Mesendoderm (in vitro differentiated cells): Measurements from ENCODE around the gene RDM1.

Source experiments
- DNase-seq: peaks from one replicate; pipeline ENCODE4 v3.0.0; 2013
- H2AK5ac ChIP-seq: 2 replicates; pipeline ENCODE4 v1.6.1; 2013; ENCODE audit warnings: low read length, inconsistent platforms
- H2BK120ac ChIP-seq: 2 replicates; pipeline ENCODE4 v1.6.1; 2013; ENCODE audit warnings: low read depth, mild to moderate bottlenecking, low read length, moderate library complexity, mixed read lengths
- H2BK15ac ChIP-seq: replicated peaks from 2 replicates; pipeline ENCODE4 v1.6.1; 2013; ENCODE audit warnings: low read depth, mild to moderate bottlenecking, moderate library complexity
- H2BK5ac ChIP-seq: 2 replicates; pipeline ENCODE4 v1.6.1; 2013; ENCODE audit warnings: low read length, inconsistent platforms
- H3K18ac ChIP-seq: 2 replicates; pipeline ENCODE4 v1.6.1; 2013; ENCODE audit warnings: mild to moderate bottlenecking, low read length, mixed read lengths
- H3K23ac ChIP-seq: one replicate; pipeline ENCODE4 v1.6.1; 2013; ENCODE audit warnings: low read length
- H3K27ac ChIP-seq: 2 replicates; pipeline ENCODE4 v1.5.1; 2013; ENCODE audit warnings: low read depth, mild to moderate bottlenecking, inconsistent platforms, low read length, moderate library complexity
- H3K27me3 ChIP-seq: 2 replicates; pipeline ENCODE4 v1.6.1; 2013; ENCODE audit warnings: low read length, control low read depth, mild to moderate bottlenecking, inconsistent platforms; ENCODE audit not compliant: insufficient read depth, poor library complexity
- H3K36me3 ChIP-seq: 2 replicates; pipeline ENCODE4 v1.6.1; 2013; ENCODE audit warnings: low read length, inconsistent platforms; ENCODE audit not compliant: control insufficient read depth, insufficient read depth
- H3K4ac ChIP-seq: one replicate; pipeline ENCODE4 v1.6.1; 2013; ENCODE audit warnings: low read depth, mild to moderate bottlenecking, low read length, moderate library complexity
- H3K4me1 ChIP-seq: 2 replicates; pipeline ENCODE4 v1.6.1; 2013; ENCODE audit warnings: low read depth, low read length, inconsistent platforms; ENCODE audit not compliant: control insufficient read depth
- H3K4me2 ChIP-seq: 2 replicates; pipeline ENCODE4 v1.6.1; 2013; ENCODE audit warnings: low read length
- H3K4me3 ChIP-seq: 2 replicates; pipeline ENCODE4 v1.5.1; 2013; ENCODE audit warnings: mild to moderate bottlenecking, low read length
- H3K56ac ChIP-seq: one replicate; pipeline ENCODE4 v1.6.1; 2013; ENCODE audit warnings: low read length
- H3K79me1 ChIP-seq: 2 replicates; pipeline ENCODE4 v1.6.1; 2013; ENCODE audit warnings: low read length, inconsistent platforms
- H3K79me2 ChIP-seq: 2 replicates; pipeline ENCODE4 v1.6.1; 2013; ENCODE audit warnings: mild to moderate bottlenecking, low read length; ENCODE audit not compliant: control insufficient read depth, insufficient read depth
- H3K9ac ChIP-seq: 2 replicates; pipeline ENCODE4 v1.6.1; 2013; ENCODE audit warnings: low read length, inconsistent platforms
- H4K5ac ChIP-seq: one replicate; pipeline ENCODE4 v1.6.1; 2013; ENCODE audit warnings: low read length
- H4K8ac ChIP-seq: one replicate; pipeline ENCODE4 v1.6.1; 2013; ENCODE audit warnings: low read depth, mild to moderate bottlenecking, control low read depth, low read length, moderate library complexity
- WGBS: extraction: QIAGEN DNeasy Blood & Tissue Kit; methylation state at CpG from one replicate; pipeline ENCODE4 v1.1.7; 2013; ENCODE audit warnings: low lambda C conversion rate, missing lambda C conversion rate; ENCODE audit not compliant: insufficient coverage; ENCODE audit errors: extremely low coverage; 5-methylcytosine and 5-hydroxymethylcytosine counted together

Gene RDM1

DNA sequence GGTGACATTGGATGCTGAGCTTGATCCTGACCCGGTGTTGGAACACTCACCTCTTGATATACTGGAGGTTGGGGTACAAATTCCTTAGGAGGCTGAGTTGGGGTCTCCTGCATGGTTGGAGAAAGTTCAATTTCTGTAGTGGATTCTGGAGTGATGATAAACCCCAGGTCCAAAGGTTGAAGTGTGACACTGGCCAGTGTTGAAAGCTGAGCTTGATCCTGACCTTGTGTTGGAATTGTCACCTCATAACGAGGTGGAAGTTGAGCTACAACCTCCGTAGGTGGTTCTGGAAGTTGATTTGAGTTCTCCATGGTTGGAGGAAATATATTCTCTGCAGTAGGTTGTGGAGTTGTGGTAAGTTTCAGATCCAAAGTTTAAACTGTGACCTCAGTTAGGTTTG, 21.2 kb downstream of the RDM1 start:
- Histone ChIP-seq H3K36me3 (no peaks in the 10 kb centered on the region), H3K4ac (no peak overlapping the region), H2BK5ac (no peak overlapping the region), H3K4me2 (no peak overlapping the region), H2BK15ac (no peak overlapping the region), H3K18ac (no peak overlapping the region), H3K79me1 (no peaks in the 10 kb centered on the region), H3K27me3 (no peaks in the 10 kb centered on the region), H3K4me3 (no peak overlapping the region), H4K5ac (no peak overlapping the region), H3K27ac (no peak overlapping the region), H2BK120ac (no peak overlapping the region), H3K4me1 (no peaks in the 10 kb centered on the region), H3K9ac (no peak overlapping the region), H2AK5ac (no peak overlapping the region), H3K79me2 (no peaks in the 10 kb centered on the region), H3K23ac (no peak overlapping the region), H3K56ac (no peak overlapping the region), H4K8ac (no peak overlapping the region)
- no peak for DNase-seq
- WGBS, result no CpG with 5 or more reads among the region's 3 CpGs

DNA sequence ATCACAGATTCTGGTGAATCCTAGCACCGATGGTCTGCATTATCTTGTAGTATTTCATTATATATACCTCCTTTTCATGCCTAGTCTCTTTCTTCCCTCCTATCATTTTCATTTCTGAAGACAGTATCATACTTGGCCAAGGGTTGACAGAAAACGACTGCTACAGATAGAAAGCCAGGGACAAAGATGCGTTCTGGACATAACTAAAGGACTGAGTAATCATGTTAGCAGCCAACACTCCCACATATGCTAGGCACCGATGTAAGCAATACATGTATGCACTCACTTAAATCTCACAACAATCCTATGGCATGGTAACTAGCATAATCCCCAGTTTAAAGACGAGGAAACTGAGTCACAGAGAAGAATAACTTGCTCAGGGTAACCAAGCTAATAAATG, 22.9 kb downstream of the RDM1 start:
- no peak overlapping the region for H2BK15ac ChIP-seq
- no peak overlapping the region for H3K56ac ChIP-seq
- H3K4me1 ChIP-seq, result no peaks in the 10 kb centered on the region
- H2BK5ac ChIP-seq, result no peak overlapping the region
- no peak overlapping the region for H2AK5ac ChIP-seq
- H3K4me2 ChIP-seq, result no peak overlapping the region
- no peaks in the 10 kb centered on the region for H3K36me3 ChIP-seq
- no peak overlapping the region for H3K4ac ChIP-seq
- H2BK120ac ChIP-seq, result no peak overlapping the region
- H3K79me2 ChIP-seq, result no peaks in the 10 kb centered on the region
- H3K4me3 ChIP-seq, result no peak overlapping the region
- H3K23ac ChIP-seq, result no peak overlapping the region
- no peak overlapping the region for H3K18ac ChIP-seq
- H3K79me1 ChIP-seq, result no peaks in the 10 kb centered on the region
- H4K5ac ChIP-seq, result no peak overlapping the region
- no peak overlapping the region for H3K9ac ChIP-seq
- no peak overlapping the region for H3K27ac ChIP-seq
- H4K8ac ChIP-seq, result no peak overlapping the region
- no CpG with 5 or more reads among the region's 5 CpGs for WGBS
- H3K27me3 ChIP-seq, result no peaks in the 10 kb centered on the region
- DNase-seq, result no peak

DNA sequence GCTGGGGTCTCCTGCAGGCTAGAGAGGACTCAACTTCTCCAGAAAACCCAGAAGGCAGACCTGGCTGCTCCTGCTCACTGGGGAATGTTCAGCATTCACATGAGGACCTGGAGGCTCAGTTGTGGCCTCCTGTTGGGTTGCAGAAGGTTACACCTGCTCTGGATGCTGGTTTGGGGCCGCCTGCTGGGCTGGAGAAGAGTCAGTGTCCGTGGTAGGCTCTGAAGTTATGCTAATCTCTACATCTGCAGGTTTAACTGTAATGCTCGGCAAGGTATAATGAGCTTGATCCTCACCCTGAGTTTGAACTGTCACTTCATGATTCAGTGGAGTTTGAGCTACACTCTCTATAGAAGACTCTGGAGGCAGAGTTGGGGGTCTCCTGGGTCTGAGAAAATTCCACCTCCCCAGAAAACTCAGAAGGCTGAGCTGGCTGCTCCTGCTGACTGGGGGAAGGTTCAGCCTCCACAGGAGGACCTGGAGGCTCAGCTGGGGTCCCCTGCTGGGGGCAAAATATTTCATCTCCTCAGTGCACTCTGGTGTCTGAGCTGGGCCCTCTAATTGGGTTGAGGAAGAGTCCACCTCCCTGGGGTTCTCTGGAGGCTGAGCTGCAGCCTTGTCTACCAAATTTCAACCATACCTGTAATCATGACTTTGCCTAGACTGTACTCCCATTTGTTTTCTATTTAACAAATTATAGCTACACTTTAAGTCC, 23.5 kb downstream of the RDM1 start:
- no peak overlapping the region for H4K5ac ChIP-seq
- WGBS, result no CpG with 5 or more reads among the region's 3 CpGs
- H3K4me2 ChIP-seq, result no peak overlapping the region
- no peaks in the 10 kb centered on the region for H3K79me2 ChIP-seq
- no peak overlapping the region for H2BK15ac ChIP-seq
- no peak overlapping the region for H2BK120ac ChIP-seq
- H3K56ac ChIP-seq, result no peak overlapping the region
- no peak overlapping the region for H3K18ac ChIP-seq
- no peaks in the 10 kb centered on the region for H3K79me1 ChIP-seq
- H3K27ac ChIP-seq, result no peak overlapping the region
- H3K27me3 ChIP-seq, result no peaks in the 10 kb centered on the region
- no peak overlapping the region for H2BK5ac ChIP-seq
- no peak overlapping the region for H3K23ac ChIP-seq
- H3K9ac ChIP-seq, result no peak overlapping the region
- no peak overlapping the region for H2AK5ac ChIP-seq
- H3K4ac ChIP-seq, result no peak overlapping the region
- no peaks in the 10 kb centered on the region for H3K36me3 ChIP-seq
- DNase-seq, result no peak
- H3K4me3 ChIP-seq, result no peak overlapping the region
- no peaks in the 10 kb centered on the region for H3K4me1 ChIP-seq
- H4K8ac ChIP-seq, result no peak overlapping the region

DNA sequence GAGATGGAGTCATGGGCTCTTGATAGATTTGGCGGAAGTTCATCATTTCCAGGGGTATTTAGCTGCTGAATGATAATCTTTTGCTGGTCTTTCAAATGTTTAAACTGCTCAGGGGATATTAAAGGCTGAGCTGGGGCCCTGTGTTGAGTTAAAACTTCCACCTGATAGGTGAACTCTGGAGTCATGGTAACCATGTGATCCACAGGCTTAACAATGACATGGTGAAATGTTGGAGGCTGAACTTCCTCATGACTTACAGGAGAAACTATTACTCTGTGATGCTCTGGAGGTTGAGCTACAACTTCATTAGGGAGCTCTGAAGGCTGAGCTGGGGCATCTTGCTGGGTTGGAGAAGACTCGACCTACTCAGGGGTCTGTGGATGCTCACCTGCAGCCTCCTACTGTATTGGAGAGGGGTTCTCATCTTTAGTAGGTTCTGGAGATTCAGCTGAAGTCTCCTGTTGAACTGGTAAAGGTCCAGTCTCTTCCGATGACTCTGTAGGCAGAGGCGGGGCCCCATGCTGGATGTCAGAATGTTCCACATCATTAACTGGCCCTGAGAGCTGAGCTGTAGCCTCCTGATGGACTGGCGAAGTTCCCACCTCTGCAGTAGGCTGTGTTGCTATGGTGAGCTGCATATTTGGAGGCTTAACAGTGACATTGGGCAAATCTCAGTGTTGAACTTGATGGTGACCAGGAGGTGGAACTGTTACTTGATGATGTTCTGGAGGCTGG, 24.2 kb downstream of the RDM1 start:
- Histone ChIP-seq H3K79me1 (no peaks in the 10 kb centered on the region), H3K18ac (no peak overlapping the region), H3K56ac (no peak overlapping the region), H3K4ac (no peak overlapping the region), H3K27me3 (no peaks in the 10 kb centered on the region), H2AK5ac (no peak overlapping the region), H4K8ac (no peak overlapping the region), H3K36me3 (no peaks in the 10 kb centered on the region), H3K27ac (no peak overlapping the region), H2BK15ac (no peak overlapping the region), H3K9ac (no peak overlapping the region), H4K5ac (no peak overlapping the region), H3K4me1 (no peaks in the 10 kb centered on the region), H2BK5ac (no peak overlapping the region), H3K4me3 (no peak overlapping the region), H3K23ac (no peak overlapping the region), H3K4me2 (no peak overlapping the region), H2BK120ac (no peak overlapping the region), H3K79me2 (no peaks in the 10 kb centered on the region)
- WGBS, result no CpG with 5 or more reads among the region's 5 CpGs
- DNase-seq, result no peak

DNA sequence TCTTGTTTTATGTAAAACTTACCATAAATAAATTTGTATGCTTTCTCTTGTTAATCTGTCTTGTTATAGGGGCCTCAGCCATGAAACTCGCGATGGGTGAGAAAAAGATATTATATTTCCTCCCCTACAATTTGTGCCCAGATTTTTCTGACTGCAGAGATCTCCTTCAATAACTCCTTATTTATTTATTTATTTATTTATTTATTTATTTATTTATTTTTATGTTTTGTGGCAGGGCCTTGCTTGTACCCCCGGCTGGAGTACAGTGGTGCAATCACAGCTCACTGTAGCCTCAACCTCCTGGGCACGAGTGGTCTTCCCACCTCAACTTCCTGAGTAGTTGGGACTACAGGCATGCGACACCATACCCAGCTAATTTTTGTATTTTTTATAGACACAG, 27.1 kb downstream of the RDM1 start:
- no peaks in the 10 kb centered on the region for H3K36me3 ChIP-seq
- WGBS, result no CpG with 5 or more reads among the region's 5 CpGs
- no peak overlapping the region for H2BK15ac ChIP-seq
- H3K18ac ChIP-seq, result no peak overlapping the region
- H2BK120ac ChIP-seq, result no peak overlapping the region
- no peak overlapping the region for H4K8ac ChIP-seq
- H3K23ac ChIP-seq, result no peak overlapping the region
- H3K56ac ChIP-seq, result no peak overlapping the region
- no peaks in the 10 kb centered on the region for H3K79me2 ChIP-seq
- no peak overlapping the region for H2BK5ac ChIP-seq
- H2AK5ac ChIP-seq, result no peak overlapping the region
- H3K4me1 ChIP-seq, result no peaks in the 10 kb centered on the region
- no peak overlapping the region for H3K4me2 ChIP-seq
- no peak for DNase-seq
- H3K9ac ChIP-seq, result no peak overlapping the region
- H3K79me1 ChIP-seq, result no peaks in the 10 kb centered on the region
- H3K4ac ChIP-seq, result no peak overlapping the region
- no peak overlapping the region for H4K5ac ChIP-seq
- no peaks in the 10 kb centered on the region for H3K27me3 ChIP-seq
- no peak overlapping the region for H3K4me3 ChIP-seq
- no peak overlapping the region for H3K27ac ChIP-seq
